ENCODE measurements around the gene DSC3. TPM values are rescaled to one million over a fixed set of nuclear protein-coding genes. Genes with fewer than 3 reads are reported as not detected.

DSC3 gene
- total and polyA plus RNA-seq, 2 experiments from 2014 or later: 0.52 to 2.1 TPM

DNA sequence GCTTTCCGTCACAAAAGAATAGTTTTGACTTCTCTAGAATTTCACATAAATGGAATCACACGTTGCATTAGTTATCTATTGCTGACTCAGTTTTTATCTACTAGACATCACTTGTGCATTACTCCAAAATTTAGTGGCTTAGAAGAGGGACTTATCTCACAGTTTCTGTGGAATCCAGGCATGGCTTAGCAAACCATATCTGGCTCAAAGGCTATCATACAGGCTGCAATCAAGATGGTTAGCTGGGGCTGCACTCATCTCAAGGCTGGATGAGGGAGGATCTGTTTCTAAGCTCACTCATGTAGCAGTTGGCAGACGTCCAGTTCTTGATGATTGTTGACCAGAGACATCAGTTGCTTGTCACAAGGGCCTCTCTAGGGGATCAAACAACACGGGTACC lies 6.6 kb upstream of the DSC3 start:
- H4K20me1 ChIP-seq (replicated peaks; ENCODE audit: insufficient read depth): no peaks in the 10 kb centered on the region
- Mint-ChIP-seq H3K4me3 (no peak overlapping the region), H3K4me1 (0 out of 3 replicates have a peak, but pooled peaks cover 2% of the 10 kb centered on the region), H3K36me3 (ENCODE audit: low read depth) (peaks cover 8% of the 10 kb centered on the region; the same call in 1 of the 3 replicates), H3K9me3 (no peaks in the 10 kb centered on the region; the same call in 1 of the 3 replicates), H3K27ac (no peak overlapping the region), H3K27me3 (ENCODE audit: insufficient read depth, low read depth, poor library complexity) (peaks cover 3% of the 10 kb centered on the region)
- H2AFZ ChIP-seq: no peak overlapping the region
- no peaks in the 10 kb centered on the region for H3K79me2 ChIP-seq (replicated peaks; ENCODE audit: insufficient read depth)
- H3K4me3 ChIP-seq: no peak overlapping the region
- H3K4me1 ChIP-seq (ENCODE audit: insufficient read depth): 0 out of 2 replicates have a peak, but pooled peaks cover under 1% of the 10 kb centered on the region
- ATAC-seq (no peak), DNase-seq (ENCODE audit: low spot score) (no peak)
- H3F3A ChIP-seq (replicated peaks; ENCODE audit: low read depth): no peaks in the 10 kb centered on the region
- no peak for TF ChIP-seq CREB1 (CRISPR knock-in tag; IDR thresholded peaks at IDR 0.05; ENCODE audit: low read depth)
- TF ChIP-seq NANOG (IDR thresholded peaks at IDR 0.05; ENCODE audit: borderline replicate concordance): no peak
- TF ChIP-seq ZNF114 (CRISPR knock-in tag; IDR thresholded peaks at IDR 0.05): no peak
- TF ChIP-seq ZNF462 (CRISPR knock-in tag; IDR thresholded peaks at IDR 0.05): no peak
- no peak for TF ChIP-seq EZH2phosphoT487 (IDR thresholded peaks at IDR 0.05; ENCODE audit: unreplicated experiment)
- TF ChIP-seq STAT1 (IDR thresholded peaks at IDR 0.05; ENCODE audit: unreplicated experiment): no peak
- TF ChIP-seq JUNB (IDR thresholded peaks at IDR 0.05; ENCODE audit: unreplicated experiment): no peak
- TF ChIP-seq EZH2 (IDR thresholded peaks at IDR 0.05; ENCODE audit: low read depth, unreplicated experiment): no peak
- no peak for TF ChIP-seq REST (IDR thresholded peaks at IDR 0.05; ENCODE audit: unreplicated experiment)
- no peak for TF ChIP-seq ZNF331 (CRISPR knock-in tag; IDR thresholded peaks at IDR 0.05; ENCODE audit: low read depth)
- TF ChIP-seq, protein P1, sequence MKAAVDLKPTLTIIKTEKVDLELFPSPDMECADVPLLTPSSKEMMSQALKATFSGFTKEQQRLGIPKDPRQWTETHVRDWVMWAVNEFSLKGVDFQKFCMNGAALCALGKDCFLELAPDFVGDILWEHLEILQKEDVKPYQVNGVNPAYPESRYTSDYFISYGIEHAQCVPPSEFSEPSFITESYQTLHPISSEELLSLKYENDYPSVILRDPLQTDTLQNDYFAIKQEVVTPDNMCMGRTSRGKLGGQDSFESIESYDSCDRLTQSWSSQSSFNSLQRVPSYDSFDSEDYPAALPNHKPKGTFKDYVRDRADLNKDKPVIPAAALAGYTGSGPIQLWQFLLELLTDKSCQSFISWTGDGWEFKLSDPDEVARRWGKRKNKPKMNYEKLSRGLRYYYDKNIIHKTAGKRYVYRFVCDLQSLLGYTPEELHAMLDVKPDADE (IDR thresholded peaks at IDR 0.05): no peak
- TF ChIP-seq, protein P2, sequence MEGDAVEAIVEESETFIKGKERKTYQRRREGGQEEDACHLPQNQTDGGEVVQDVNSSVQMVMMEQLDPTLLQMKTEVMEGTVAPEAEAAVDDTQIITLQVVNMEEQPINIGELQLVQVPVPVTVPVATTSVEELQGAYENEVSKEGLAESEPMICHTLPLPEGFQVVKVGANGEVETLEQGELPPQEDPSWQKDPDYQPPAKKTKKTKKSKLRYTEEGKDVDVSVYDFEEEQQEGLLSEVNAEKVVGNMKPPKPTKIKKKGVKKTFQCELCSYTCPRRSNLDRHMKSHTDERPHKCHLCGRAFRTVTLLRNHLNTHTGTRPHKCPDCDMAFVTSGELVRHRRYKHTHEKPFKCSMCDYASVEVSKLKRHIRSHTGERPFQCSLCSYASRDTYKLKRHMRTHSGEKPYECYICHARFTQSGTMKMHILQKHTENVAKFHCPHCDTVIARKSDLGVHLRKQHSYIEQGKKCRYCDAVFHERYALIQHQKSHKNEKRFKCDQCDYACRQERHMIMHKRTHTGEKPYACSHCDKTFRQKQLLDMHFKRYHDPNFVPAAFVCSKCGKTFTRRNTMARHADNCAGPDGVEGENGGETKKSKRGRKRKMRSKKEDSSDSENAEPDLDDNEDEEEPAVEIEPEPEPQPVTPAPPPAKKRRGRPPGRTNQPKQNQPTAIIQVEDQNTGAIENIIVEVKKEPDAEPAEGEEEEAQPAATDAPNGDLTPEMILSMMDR (conservative IDR thresholded peaks at IDR 0.05; ENCODE audit: low read depth in 2 of 2): no peak
- no peak for TF ChIP-seq POLR2AphosphoS5 (IDR thresholded peaks at IDR 0.05; ENCODE audit: low read depth)
- peaks cover 2% of the 10 kb centered on the region; the same call in 1 of the 2 replicates for H3K9me2 ChIP-seq (ENCODE audit: insufficient read depth)
- H3K4me2 ChIP-seq: no peak overlapping the region
- no peak overlapping the region for H3K27ac ChIP-seq (ENCODE audit: low read depth)
- H3K27me3 ChIP-seq (ENCODE audit: insufficient read depth): peaks cover 19% of the 10 kb centered on the region
- H3K36me3 ChIP-seq (ENCODE audit: insufficient read depth): no peaks in the 10 kb centered on the region

Measured in GM23338 (cell line).